ENCODE results near the gene USP15.

USP15 gene

DNA sequence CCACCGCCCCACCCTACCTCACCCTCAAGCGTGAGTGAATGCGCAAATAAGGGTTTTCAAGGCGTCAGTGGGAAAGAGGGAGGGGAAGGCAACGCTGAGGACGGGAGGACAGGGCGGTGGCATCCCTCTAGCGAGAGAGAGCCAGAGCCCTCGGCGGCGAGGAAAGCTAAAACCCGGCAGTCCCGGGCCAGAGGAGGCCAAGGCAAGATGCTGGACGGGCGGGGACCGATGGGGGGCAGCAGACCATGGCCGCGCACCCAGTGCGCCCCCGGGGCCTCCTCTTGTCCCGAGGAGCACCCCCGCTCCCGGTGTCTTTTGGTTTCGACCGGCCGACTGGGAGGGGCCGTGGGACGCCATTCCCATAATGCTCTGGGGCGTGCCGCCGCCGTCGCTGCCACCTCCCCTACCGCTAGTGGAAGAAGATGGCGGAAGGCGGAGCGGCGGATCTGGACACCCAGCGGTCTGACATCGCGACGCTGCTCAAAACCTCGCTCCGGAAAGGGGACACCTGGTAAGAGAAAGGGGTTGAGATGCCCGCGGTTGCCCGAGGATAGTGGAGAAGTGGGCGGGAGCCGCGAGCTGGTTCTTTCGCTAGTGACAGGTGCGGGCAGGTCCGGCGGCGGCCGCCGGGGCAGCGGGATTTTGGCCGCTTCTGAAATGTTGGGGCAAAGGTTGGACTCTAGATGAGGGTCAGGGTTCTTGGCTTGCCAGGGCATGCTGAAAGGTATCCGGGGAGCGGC, at the start of gene USP15:
Gene USP15, plus strand, starts transcription at position 412 of the 740 bp plus-strand sequence. Its CDS starts 11 bp downstream, at position 423.
- DNase-seq (ENCODE audit: extremely low read depth, low read depth): peak; percentile 82
- TF ChIP-seq, protein P1, sequence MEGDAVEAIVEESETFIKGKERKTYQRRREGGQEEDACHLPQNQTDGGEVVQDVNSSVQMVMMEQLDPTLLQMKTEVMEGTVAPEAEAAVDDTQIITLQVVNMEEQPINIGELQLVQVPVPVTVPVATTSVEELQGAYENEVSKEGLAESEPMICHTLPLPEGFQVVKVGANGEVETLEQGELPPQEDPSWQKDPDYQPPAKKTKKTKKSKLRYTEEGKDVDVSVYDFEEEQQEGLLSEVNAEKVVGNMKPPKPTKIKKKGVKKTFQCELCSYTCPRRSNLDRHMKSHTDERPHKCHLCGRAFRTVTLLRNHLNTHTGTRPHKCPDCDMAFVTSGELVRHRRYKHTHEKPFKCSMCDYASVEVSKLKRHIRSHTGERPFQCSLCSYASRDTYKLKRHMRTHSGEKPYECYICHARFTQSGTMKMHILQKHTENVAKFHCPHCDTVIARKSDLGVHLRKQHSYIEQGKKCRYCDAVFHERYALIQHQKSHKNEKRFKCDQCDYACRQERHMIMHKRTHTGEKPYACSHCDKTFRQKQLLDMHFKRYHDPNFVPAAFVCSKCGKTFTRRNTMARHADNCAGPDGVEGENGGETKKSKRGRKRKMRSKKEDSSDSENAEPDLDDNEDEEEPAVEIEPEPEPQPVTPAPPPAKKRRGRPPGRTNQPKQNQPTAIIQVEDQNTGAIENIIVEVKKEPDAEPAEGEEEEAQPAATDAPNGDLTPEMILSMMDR (IDR thresholded peaks at IDR 0.05; ENCODE audit: low read depth, low read length, missing control alignments): peak; percentile 73
- H3K4me3 ChIP-seq (replicated peaks; ENCODE audit: low read depth, low read length): peak within 1 kb of the TSS; percentile 94

GRCh38 chr12:62210422-62210821, 49.8 kb upstream of the USP15 start:
- TF ChIP-seq, protein P1 (IDR thresholded peaks at IDR 0.05; ENCODE audit: low read depth, low read length, missing control alignments): peak; percentile 82
- no peak overlapping the region for H3K4me3 ChIP-seq (replicated peaks; ENCODE audit: low read depth, low read length)
- DNase-seq (ENCODE audit: extremely low read depth, low read depth): peak; percentile 15

- DNase-seq (ENCODE audit: extremely low read depth, low read depth): no peak
- TF ChIP-seq, protein P1 (IDR thresholded peaks at IDR 0.05; ENCODE audit: low read depth, low read length, missing control alignments): no peak
- no peak overlapping the region for H3K4me3 ChIP-seq (replicated peaks; ENCODE audit: low read depth, low read length)
Observed at GRCh38 chr12:62211510-62211909, 48.7 kb upstream of the USP15 start.

DNA sequence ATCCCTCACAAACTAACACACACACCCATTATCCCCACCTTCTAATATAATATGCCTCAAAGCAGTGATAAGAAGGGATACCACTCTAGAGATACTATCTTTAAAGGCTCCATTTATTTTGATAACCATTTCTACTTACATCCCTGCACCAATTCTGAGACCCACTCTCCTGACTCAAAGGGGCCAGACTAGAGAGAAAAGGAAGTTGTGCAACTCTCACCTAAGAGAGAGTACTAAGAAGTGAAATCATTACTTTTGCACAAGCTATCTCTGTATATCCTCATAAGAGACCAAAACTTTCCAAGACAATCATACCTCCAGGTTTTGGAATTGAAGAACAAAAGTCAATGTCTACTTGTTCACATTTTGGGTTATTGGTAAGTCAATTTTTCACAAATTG, 45.4 kb upstream of the USP15 start:
- TF ChIP-seq, protein P1 (IDR thresholded peaks at IDR 0.05; ENCODE audit: low read depth, low read length, missing control alignments): no peak
- DNase-seq (ENCODE audit: extremely low read depth, low read depth): no peak
- no peak overlapping the region for H3K4me3 ChIP-seq (replicated peaks; ENCODE audit: low read depth, low read length)

- no peak overlapping the region for H3K4me3 ChIP-seq (replicated peaks; ENCODE audit: low read depth, low read length)
- no peak for DNase-seq (ENCODE audit: extremely low read depth, low read depth)
- TF ChIP-seq, protein P1 (IDR thresholded peaks at IDR 0.05; ENCODE audit: low read depth, low read length, missing control alignments): no peak
Observed at GRCh38 chr12:62215506-62215905, 44.7 kb upstream of the USP15 start.

- no peak for DNase-seq (ENCODE audit: extremely low read depth, low read depth)
- TF ChIP-seq, protein P1 (IDR thresholded peaks at IDR 0.05; ENCODE audit: low read depth, low read length, missing control alignments): no peak
Observed at GRCh38 chr12:62217466-62218194, 42.6 kb upstream of the USP15 start.

More at GRCh38 chr12:62217466-62218194, 42.6 kb upstream of the USP15 start:
- no peak overlapping the region for H3K4me3 ChIP-seq (replicated peaks; ENCODE audit: low read depth, low read length)

All from HFF-Myc (cell line).